ENCODE measurements around the gene SLC47A2.
"Not testable (repeated sequence)": the region's sequence is repeated elsewhere in the genome, so short reads cannot be mapped to it uniquely, and the experiment has no call there.

SLC47A2 gene

DNA sequence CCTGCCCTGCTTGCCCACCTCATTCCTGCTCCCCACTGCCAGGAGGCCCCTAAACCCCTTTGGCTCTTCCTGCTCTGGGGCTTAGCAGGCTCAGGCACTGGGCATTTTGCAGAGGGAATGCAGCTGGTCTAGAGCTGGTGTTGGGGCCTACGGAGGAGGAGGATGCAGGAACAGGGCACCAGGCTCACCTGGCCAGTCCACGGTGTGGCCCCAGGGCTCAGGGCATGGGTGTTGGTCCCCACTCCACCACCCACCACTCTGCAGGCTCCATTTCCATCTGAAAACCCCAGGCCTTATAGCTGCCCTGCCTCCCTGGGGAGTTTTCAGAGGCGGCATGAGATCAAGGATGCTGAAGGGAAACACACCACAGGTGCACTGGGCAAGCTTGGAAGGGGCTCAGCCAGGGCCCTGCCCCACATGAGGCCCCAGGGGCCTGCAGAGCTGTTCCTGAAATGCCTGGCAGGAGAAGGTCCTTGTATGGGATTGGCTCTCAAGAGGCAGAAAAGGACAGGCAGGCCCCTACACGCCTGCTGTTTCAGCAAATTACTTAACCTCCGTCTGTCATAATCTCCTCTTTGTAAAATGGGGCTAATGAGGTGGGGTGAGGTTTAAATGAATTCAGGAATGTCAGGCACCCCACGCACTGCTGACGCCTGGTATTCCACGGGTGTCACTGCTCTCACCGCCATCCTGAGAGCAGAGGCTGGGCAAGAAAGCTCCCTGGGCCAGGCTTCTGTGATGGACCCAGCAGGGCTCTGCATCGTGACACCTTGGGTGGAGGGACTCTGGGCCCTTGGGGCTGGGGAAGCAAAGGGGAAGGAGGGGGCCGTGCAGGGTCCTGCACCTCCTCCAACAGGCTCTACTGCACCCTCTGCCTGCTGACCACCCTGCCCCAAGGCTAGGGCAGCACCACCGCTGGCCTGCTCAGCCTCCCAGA lies 9.3 kb downstream of the SLC47A2 start:
- DNase-seq, result no peak

DNA sequence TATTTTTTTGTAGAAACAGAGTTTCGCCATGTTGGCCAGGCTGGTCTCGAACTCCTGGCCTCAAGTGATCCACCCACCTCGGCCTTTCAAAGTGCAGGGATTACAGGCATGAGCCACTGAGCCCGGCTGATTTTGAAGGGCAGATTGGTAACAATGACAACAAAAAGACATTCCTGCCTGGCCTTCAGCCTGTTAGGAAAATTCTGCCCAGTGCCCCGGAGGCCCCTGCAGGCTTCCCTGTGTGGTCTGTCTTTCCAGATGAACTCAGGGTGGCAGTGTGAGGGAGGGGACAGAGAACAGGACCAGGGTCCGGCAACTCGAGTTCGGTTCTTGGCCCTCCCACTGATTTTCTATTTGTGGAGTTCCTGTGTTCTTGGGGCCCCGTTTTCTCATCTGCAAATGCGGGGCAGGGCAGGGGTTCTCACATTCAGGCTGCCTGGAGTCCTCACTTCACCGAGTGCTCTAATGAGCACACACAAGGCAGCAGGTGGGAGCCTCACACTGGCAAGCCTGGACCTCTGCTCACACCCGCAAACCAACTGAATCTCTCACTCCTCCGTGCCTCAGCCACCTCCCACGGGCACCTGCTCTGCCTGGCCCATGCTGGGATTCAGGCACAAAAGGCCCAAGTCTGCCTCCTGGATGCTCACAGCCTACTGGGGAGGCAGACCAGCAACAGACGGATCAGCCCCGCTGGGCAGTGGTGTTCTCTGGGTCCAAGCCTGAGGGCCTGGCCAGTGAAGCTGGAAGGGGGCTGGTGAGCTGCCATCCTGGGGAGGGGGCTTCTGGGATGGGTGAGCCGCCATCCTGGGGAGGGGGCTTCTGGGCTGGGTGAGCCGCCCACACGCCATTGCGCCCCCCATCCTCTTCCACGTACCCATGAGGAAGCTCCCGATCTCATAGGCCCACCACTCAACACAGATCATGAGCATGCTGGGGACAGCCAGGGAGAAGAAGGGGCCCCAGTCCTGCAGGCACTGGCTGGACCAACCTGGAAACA lies 10.3 kb downstream of the SLC47A2 start:
- no peak for DNase-seq

DNA sequence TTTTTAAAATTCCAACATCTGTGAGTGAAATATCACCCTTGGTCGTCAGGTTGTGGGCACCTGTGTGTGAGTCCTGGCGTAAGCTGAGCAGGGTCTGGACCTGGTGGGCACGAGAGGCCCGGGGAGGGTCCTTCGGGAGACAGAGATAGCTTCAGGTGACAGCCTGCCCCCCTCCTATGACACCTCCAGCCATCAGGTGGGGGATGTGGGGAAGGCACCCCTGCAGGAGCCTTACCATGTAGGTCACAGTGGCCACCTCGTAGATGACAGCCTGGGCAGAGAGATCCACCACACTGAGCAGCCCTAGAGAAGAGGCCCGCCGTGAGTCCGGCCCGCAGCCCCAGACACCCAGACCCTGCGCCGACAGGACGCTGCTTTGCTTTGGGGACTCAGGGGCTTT lies 11.2 kb downstream of the SLC47A2 start:
- DNase-seq, result no peak

DNA sequence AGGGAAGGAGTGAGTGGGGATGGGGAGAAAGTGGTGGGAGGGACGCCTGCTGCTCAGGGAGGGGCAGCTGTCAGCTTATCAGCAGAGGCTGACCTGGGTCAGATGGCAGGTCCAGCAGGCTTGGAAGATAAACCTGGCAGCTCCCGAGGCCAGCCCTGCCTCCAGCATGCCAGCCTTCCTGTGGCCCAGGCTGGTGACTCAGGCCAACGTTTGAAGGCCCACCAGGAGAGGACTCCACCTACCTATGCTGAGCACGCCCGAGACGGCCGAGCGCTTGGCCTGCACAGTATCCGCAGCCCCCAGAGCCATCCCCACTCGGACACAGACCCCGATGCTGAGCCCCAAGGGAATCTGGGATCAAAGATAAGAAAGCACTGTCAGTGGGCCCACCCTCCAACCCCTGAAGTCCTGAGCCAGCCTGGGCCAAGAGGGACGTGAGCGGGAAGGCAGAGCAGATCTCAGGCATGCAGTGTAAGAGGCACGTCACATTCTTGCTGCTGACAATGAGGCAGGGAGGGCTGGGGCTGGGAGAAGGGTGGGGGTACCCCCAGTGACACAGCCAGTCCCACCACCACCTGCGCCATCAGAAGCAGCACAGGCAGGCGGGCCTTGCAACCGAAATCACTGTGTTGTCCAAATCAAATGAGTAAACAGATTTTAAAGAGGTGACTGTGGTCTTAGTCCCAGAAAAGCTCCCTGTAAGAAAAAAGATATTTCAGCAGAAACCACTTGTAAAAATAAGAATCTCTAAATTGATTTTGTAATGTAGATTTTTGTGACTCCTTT lies 12.4 kb downstream of the SLC47A2 start:
- DNase-seq, result no peak

DNA sequence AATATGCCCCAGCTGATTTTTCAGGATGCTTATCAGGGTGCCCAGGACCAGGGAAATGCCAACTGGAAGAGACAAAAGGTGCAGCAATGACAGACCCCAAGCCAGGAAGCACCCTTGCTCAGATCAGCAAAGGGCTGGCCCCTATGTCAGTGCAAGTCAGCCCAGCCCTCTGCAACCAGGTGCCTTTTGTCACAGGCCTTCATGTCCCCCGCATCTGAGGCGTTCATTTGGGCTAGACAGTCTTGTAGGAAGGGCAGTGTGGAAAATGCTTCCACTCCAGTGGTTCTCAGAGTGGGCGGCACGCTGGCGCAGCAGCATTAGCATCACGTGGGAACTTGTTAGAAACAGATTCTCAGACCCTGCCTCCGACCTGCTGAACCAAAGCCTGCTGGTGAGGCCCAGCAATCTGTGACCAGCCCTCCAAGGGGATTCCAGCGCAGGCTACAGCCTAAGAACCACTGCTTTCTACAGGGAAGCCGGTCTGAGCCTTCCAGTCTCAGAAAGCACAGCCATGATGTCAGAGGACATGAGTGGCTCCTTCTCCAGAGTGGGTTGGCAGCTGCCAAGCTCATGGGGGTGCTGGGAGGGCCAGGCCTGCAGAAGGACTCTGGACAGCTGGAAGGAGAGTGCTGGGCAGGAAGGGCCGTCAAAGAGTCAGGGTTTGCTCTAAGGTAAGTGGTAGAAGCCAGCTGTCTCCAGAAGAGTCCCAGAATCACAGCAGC lies 13.1 kb downstream of the SLC47A2 start:
- DNase-seq, result no peak

DNA sequence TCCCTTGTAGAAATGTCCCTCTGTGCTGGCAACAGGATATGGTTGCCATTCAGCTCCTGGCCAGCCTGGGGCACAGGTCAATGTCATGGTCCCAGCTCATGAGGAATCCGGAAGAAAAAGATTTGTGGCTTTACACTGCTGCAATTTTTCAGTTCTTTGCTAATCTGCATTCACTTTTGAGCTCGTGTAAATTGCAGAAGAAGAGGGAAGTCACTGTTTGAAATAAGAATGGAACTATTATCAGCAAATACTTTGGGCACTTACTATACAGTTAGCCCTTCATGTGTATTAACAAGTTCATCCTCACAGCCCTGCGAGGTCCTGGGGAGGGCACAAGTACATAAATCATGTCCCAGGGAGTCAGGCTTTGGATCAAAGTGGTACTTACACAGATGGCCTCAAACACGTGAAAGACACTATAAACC lies 14.2 kb downstream of the SLC47A2 start:
- DNase-seq, result no peak

DNA sequence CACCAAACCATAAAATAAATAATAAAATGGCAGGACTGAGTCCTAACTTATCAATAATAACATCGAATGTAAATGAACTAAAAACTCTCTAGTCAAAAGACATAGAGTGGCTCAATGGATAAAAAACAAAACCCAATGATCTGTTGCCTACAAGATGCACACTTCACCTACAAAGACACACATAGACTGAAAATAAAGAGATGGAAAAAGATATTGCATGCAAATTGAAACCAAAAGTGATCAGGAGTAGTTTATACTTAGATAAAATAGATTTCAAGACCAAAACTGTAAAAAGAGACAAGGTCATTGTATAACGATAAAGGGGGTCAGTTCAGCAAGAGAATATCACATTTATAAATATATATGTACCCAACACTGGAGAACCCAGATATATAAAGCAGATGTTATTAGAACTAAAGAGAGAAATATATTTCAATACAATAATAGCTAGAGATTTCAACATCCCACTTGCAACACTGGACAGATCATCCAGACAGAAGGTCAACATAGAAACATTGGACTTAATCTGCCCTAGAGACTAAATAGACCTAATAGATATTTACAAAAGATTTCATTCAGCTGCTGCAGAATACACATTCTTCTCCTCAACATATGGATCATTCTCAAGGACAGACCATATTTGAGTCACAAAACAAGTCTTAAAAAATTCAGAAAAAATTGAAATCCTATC lies 29.8 kb downstream of the SLC47A2 start:
- no peak for DNase-seq

DNA sequence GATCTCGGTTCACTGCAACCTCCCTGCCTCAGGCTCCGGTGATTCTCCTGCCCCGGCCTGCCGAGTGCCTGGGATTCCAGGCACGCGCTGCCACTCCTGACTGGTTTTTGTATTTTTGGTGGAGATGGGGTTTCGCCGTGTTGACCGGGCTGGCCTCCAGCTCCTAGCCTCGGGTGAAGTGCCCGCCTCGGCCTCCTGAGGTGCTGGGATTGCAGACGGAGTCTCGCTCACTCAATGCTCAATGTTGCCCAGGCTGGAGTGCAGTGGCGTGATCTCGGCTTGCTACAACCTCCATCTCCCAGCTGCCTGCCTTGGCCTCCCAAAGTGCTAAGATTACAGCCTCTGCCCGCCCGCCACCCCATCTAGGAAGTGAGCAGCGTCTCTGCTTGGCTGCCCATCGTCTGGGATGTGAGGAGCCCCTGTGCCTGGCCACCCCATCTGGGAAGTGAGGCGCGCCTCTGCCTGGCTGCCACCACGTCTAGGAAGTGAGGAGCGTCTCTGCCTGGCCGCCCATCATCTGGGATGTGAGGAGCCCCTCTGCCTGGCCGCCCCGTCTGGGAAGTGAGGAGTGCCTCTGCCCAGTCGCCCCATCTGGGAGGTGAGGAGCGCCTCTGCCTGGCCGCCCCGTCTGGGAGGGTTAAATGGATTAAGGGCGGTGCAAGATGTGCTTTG lies 31.3 kb downstream of the SLC47A2 start:
- not testable (repeated sequence) for DNase-seq

DNA sequence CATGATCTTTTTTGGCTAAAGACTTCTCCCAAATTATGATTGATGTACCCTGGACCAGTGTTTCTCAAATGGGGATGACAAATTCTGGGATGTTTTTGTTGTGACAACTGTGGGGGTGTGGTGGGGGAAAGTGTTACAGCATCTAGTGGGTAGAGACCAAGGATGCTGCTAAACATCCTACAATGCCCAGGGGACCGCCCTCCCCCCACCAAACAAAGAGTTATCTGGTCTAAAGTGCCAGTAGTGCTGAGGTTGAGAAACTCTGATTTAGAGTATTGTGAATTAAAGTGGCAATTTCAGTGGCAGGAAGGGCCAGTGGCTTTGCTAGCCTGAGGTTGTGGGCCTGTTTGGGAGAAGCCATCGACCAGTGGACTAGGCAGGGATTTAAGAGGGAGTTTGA lies 33.3 kb downstream of the SLC47A2 start:
- DNase-seq, result no peak

DNA sequence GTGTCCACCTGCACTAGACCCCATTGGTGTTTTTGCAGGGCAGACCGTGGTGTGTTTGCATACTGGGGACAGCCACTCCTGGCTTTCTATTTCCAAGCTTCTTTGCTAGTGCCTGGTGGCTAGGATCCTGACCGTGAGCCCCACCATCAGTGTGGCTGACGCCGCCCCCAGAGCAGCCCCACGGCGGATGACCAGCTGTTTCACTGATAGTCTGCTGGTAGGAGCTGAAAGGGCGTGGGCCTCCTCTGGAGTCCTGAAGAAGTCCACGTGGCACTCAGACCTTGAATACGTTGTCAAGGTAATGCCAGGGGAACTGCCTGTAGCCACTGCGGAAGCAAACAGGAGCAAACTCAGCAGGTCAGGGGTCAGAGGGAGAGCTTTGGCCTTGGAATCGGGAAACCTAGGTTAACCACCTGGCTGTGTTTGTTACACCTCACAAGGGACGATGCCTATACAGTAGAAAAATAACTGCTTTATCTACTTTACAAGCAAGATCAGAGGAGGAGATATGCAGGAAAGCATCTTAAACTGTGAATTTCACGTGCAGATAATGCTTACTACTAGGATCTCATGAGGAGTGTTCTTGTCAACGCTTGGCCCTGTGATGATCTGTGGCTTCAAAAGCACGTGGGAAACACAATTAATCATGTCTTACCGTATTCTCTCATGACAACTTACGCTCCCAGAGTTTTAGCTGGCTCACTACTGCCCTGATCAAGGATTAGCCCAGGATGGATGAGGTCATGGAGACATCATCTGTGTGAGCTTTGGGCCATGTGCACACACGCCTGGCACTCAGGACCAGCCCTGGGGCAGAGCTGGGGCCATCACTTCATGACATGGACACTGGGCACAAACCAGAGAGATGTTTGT lies 37.6 kb downstream of the SLC47A2 start:
- DNase-seq, result no peak

DNA sequence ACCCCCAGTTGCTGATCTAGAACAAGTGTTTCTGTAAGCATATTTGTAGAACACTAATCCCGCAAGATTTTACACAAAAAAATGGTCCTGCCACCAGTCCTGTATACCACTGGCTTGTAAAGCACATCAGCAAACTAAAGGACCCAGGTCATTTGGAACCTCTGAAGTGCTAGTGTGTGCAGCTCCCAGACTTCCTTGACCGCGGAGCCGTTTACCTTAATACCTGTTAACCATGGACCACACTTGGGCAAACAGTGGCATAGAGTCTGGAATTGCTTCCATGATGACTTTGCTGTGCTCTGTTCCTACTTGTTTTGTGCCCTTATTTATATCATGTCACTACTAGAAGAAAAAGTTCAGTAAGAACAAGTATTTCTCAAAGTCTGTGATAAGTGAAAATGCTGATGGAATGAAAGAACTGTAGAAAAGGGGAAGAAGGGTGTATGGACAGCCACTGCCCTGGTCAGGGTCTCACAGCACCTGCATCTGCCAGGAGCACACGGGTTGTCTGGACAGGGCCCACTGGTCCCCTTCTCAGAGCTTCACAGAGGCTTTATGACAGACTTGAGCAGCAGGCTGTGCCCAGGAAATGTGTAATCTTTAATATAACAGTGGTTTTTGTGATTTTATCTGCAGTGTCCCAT lies 38.5 kb downstream of the SLC47A2 start:
- no peak for DNase-seq

DNA sequence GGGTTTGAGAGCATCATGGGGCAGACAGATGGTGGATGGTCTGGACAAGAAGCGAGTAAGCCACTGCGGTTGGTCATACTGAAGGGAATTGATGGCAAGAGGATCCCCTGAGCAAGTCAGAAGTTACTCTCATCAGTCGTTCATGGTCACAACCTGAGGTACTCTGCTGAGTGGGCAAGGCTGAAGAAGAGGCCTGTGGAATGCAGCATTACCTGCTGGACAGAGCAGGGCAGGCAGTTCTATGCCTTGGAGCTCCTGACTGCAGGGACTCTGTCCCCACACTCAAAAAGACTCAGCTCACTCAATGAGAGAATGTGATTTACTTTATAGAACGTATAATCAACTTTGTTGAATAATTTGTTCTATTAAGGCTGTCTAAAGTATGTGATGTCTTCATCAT lies 39.5 kb downstream of the SLC47A2 start:
- DNase-seq, result no peak

DNA sequence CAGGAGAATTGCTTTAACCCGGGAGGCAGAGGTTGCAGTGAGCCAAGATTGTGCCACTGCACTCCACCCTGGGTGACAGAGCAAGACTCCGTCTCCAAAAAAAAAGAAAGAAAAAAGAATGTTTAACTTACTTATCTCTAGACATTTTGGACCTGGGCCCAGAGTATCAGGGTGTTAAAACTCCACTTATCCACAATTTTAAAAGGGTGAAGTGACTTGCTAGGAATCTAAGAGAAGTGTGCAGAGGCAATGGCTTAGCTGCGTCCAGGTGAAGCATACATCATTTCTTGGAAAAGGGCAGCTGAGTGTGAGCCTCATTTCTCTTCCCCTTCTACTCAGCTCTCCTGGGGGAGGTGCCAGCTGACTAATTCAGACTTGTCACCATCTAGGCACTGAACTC lies 42.8 kb downstream of the SLC47A2 start:
- no peak for DNase-seq

DNA sequence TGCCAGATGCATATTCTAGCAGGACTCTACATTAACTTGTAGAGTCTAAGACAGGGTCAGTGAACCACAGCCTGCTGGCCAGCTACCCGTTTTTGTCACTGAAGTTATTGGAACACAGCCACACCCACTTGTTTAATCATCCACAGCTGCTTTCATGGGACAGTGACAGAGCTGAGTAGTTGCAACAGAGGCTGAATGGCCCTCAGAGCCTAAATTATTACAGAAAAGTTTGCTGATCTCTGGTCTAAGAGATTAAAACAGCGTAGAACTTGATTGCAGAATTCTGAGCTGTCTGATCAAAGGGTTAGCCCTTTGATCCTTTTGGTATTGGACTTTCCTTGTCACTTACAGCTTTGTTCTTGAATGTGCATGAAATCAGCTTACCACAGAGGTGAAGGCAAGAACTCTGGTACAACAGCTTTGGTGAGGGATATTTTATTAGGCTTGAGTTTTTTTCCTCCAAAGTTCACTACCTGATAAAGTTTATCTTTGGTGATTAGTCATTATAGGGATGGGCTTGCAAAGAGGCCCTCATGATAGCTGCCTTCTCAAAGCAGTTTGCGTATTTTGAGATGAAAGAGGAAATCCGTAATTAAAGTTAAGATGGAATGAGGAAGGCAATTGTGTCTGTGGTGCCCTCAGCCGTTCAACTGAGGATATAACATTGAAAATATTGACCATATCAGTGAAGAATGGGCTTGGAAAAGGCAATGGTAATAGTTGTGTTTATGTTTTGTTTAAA lies 44.2 kb downstream of the SLC47A2 start:
- no peak for DNase-seq

DNA sequence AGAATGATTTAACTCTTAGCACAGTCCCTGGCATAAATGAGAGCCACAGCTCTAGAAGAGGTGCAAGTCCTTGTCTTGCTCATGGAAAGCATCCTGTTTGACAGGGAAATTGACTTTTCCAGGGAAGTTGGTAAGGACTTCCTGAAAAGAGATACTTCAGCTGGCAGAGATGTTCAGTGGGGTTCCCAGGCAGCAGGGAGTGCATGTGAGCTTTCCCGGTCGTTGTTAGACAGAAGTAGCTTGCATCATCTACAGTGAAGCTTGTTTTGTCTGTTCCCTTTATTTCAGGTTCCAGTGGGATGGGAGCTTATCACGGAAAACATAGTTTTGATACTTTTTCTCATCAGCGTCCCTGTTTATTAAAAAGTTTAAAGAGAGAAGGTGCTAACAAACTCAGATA lies 45.0 kb downstream of the SLC47A2 start:
- no peak for DNase-seq

DNA sequence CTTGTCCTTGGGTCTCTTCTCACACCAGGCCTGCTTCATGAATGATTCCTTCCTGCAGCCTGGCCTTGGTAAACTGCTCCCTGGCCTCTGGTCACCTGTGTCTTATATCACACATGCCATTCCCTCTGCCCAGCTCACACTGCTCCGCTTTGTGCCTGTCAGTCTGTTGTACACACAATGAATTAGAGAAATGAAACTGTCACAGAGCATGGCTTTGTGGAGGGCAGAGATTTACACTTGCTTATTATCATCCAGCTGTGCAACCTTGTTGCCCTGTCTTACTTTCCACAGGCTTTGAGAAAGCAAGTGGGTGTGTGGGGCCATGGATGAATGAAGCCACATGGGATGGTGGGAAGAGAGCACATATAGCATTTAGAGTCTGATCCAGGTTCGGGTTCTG lies 45.5 kb downstream of the SLC47A2 start:
- DNase-seq, result no peak

DNA sequence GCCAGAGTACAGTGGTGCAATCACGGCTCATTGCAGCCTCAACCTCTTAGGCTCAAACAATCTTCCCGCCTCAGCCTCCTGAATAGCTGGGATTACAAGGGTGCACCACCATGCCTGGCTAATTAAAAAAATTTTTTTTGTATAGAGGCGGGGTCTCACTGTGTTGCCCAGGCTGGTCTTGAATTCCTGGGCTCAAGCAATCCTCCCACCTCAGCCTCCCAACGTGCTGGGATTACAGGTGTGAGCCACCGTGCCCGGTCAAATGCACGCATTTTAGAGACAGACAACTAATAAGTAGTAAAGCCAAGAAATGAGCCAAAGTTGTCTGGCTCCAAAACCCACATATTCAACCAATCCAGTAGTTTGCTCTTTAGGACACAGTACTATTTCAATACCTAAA lies 46.7 kb downstream of the SLC47A2 start:
- DNase-seq, result not testable (repeated sequence)

DNA sequence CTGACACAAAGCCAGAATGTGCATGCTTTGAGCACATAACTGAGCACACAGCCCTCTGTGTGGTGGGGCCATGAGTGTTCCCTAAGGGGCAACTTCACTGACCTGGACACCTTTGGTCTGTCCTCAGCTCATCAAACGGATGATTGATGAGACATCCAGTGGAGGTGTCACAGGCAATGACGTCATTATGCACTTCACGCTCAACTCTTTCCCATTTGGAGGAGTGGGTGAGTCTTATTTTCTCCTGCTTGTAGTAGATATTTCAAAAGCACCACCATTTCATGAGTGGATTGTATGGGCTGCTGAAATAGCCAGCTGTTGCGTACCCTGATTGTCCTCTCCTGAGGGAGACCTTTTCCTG lies 51.6 kb downstream of the SLC47A2 start:
- DNase-seq, result no peak

Measured in activated CD4-positive, alpha-beta T cell treated with anti-CD3 and anti-CD28 coated beads, Interleukin-2, amount 50 U/mL, for 48 hours (primary cell).